ENCODE measurements around the gene PICK1. TPM values are rescaled to one million over a fixed set of nuclear protein-coding genes. Genes with fewer than 3 reads are reported as not detected.

The PICK1 gene
- total RNA-seq, 1 experiment from 2014 or later = 35.7 TPM

GRCh38 chr22:38081941-38082828 lies 25.0 kb downstream of the PICK1 start:
- no peak overlapping the region for H2BK20ac ChIP-seq (ENCODE audit: low read depth, low read length, poor library complexity, severe bottlenecking)
- H3K79me2 ChIP-seq (ENCODE audit: insufficient read depth, low read length) = no peaks in the 10 kb centered on the region
- peak overlapping the region in 1 of 2 experiments; percentile 12; a peak in 1 of 5 replicates for H3K4me3 Mint-ChIP-seq
- H3K18ac ChIP-seq (ENCODE audit: insufficient read length, low read depth, low read length) = no peak overlapping the region
- no peak overlapping the region for H3K9ac ChIP-seq (ENCODE audit: extremely low read depth, insufficient read length, low read length)
- no peak overlapping the region for H3K56ac ChIP-seq (ENCODE audit: insufficient read length, low read depth, low read length)
- H3K14ac ChIP-seq (ENCODE audit: insufficient read depth, low read length) = no peak overlapping the region
- no peaks in the 10 kb centered on the region for H3K9me3 Mint-ChIP-seq
- no peaks in the 10 kb centered on the region for H3K23me2 ChIP-seq (ENCODE audit: insufficient read length, low read depth, low read length, poor library complexity, severe bottlenecking)
- no peak overlapping the region for H4K91ac ChIP-seq (ENCODE audit: insufficient read length, low read depth, low read length)
- H4K8ac ChIP-seq (replicated peaks; ENCODE audit: insufficient read length, low read depth, low read length) = no peak overlapping the region
- H2BK12ac ChIP-seq (ENCODE audit: insufficient read length, low read depth, low read length) = no peak overlapping the region
- no peaks in the 10 kb centered on the region for H3K9me3 ChIP-seq (ENCODE audit: control insufficient read depth, low read depth, low read length)
- H3K27me3 ChIP-seq (ENCODE audit: insufficient read depth, low read length) = peaks cover 5% of the 10 kb centered on the region; the same call in 1 of the 2 replicates
- peaks cover 13 to 29% of the 10 kb centered on the region in 2 experiments for H3K4me1 Mint-ChIP-seq
- H4K5ac ChIP-seq (ENCODE audit: insufficient read length, low read depth, low read length) = no peak overlapping the region
- no peaks in the 10 kb centered on the region for H3K79me1 ChIP-seq (ENCODE audit: insufficient read depth, low read depth, low read length, poor library complexity, severe bottlenecking)
- no peak overlapping the region for H3K23ac ChIP-seq (ENCODE audit: insufficient read length, low read depth, low read length)
- no peak overlapping the region for H2BK15ac ChIP-seq (ENCODE audit: low read depth, low read length)
- no peak overlapping the region for H3K4me2 ChIP-seq (ENCODE audit: insufficient read depth, insufficient read length, low read length)
- no CpG with 5 or more reads among the region's 52 CpGs for WGBS (ENCODE audit: extremely low coverage, insufficient read length, low lambda C conversion rate)
- no peak for DNase-seq
- H3K27me3 Mint-ChIP-seq (ENCODE audit: low read depth) = peaks cover 23% of the 10 kb centered on the region
- H2BK5ac ChIP-seq (ENCODE audit: insufficient read length, low read length) = no peak overlapping the region
- no peak overlapping the region for H3K27ac Mint-ChIP-seq
- no peak overlapping the region for H3K27ac ChIP-seq (ENCODE audit: insufficient read length, low read depth, low read length)
- no peak overlapping the region for H3K4ac ChIP-seq (ENCODE audit: low read depth, low read length)
- H2AK5ac ChIP-seq (ENCODE audit: insufficient read length, low read length) = no peak overlapping the region
- H3K36me3 Mint-ChIP-seq (ENCODE audit: insufficient read depth in 1 of 3, low read depth in 3 of 3) = peaks cover 0 to 5% (median 3%) of the 10 kb centered on the region in 3 experiments; a peak in 2 of 7 replicates
- H2AFZ ChIP-seq (ENCODE audit: low read length) = no peak overlapping the region
- TF ChIP-seq, protein P1, sequence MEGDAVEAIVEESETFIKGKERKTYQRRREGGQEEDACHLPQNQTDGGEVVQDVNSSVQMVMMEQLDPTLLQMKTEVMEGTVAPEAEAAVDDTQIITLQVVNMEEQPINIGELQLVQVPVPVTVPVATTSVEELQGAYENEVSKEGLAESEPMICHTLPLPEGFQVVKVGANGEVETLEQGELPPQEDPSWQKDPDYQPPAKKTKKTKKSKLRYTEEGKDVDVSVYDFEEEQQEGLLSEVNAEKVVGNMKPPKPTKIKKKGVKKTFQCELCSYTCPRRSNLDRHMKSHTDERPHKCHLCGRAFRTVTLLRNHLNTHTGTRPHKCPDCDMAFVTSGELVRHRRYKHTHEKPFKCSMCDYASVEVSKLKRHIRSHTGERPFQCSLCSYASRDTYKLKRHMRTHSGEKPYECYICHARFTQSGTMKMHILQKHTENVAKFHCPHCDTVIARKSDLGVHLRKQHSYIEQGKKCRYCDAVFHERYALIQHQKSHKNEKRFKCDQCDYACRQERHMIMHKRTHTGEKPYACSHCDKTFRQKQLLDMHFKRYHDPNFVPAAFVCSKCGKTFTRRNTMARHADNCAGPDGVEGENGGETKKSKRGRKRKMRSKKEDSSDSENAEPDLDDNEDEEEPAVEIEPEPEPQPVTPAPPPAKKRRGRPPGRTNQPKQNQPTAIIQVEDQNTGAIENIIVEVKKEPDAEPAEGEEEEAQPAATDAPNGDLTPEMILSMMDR (conservative IDR thresholded peaks at IDR 0.05) = no peak
- no peak overlapping the region for H3T11ph ChIP-seq (ENCODE audit: low read length)
- no peaks in the 10 kb centered on the region for H4K20me1 ChIP-seq (ENCODE audit: control insufficient read depth, insufficient read depth, insufficient read length)
- no peak overlapping the region for H2BK120ac ChIP-seq (ENCODE audit: low read depth, low read length, poor library complexity, severe bottlenecking)
- H3K4me1 ChIP-seq (ENCODE audit: insufficient read depth, low read length) = no peaks in the 10 kb centered on the region; the same call in 1 of the 2 replicates
